ENCODE data around the gene MUC13.
"Not testable (repeated sequence)": the region's sequence is repeated elsewhere in the genome, so short reads cannot be mapped to it uniquely, and the experiment has no call there.

Gene MUC13

DNA sequence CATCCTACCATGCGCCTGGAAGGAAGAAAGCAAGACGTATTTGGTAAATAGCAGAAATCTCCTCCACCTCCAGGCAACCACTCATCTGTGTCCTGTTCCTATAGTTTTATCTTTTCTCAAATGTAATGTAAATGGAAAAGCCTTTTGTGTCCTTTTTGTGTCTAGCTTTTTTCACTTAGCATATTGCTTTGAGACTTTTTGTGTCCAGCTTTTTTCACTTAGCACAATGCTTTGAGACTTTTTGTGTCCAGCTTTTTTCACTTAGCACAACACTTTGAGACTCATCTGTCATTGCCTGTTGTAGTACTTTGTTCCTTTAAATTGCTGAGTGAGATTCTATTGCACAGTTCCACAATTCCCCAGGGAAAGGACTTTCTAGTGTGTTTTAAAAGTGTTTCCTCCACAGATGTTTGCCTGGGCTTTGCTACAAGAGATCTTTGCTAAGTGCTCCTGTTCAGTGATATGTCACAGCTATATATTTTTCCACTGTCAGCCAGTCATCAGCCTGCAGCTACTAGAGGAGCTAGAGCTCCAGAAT is 27.9 kb upstream of the MUC13 start:
- no peak overlapping the region for H3K4me3 ChIP-seq (ENCODE audit: low read depth, low read length)
- no peaks in the 10 kb centered on the region for H3K4me1 ChIP-seq
- no peak overlapping the region for H3K27ac ChIP-seq
- no peaks in the 10 kb centered on the region for H3K9me3 ChIP-seq (ENCODE audit: control insufficient read depth, low read length)
- H3K9ac ChIP-seq: no peak overlapping the region
- H3K36me3 ChIP-seq (ENCODE audit: control insufficient read depth, insufficient read depth, low read length): no peaks in the 10 kb centered on the region
- no peaks in the 10 kb centered on the region for H3K27me3 ChIP-seq (ENCODE audit: control insufficient read depth, insufficient read depth, low read length)
- no peak overlapping the region for H3K4me2 ChIP-seq (ENCODE audit: low read length)
- H3K79me2 ChIP-seq: no peaks in the 10 kb centered on the region
- no peak overlapping the region for H2AFZ ChIP-seq
- TF ChIP-seq, protein P1, sequence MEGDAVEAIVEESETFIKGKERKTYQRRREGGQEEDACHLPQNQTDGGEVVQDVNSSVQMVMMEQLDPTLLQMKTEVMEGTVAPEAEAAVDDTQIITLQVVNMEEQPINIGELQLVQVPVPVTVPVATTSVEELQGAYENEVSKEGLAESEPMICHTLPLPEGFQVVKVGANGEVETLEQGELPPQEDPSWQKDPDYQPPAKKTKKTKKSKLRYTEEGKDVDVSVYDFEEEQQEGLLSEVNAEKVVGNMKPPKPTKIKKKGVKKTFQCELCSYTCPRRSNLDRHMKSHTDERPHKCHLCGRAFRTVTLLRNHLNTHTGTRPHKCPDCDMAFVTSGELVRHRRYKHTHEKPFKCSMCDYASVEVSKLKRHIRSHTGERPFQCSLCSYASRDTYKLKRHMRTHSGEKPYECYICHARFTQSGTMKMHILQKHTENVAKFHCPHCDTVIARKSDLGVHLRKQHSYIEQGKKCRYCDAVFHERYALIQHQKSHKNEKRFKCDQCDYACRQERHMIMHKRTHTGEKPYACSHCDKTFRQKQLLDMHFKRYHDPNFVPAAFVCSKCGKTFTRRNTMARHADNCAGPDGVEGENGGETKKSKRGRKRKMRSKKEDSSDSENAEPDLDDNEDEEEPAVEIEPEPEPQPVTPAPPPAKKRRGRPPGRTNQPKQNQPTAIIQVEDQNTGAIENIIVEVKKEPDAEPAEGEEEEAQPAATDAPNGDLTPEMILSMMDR (IDR thresholded peaks at IDR 0.05): no peak

DNA sequence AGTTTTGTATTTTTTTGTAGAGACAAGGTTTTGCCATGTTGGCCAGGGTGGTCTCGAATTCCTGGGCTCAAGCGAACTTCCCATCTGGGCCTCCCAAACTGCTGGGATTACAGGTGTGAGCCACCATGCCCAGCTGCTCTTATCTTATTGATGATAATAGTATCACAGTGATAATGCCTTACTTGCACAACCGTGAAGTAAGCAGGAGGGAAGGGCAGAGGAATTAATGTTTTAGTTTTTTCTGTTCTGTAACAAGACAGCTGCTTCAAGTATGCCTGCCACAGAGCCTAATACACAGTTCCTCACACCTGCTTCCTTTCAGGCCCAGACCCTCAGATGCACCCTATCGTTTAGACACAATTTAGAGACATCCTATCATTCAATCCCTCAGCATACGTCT is 26.1 kb upstream of the MUC13 start:
- Histone ChIP-seq H3K4me1 (no peaks in the 10 kb centered on the region), H3K9me3 (ENCODE audit: control insufficient read depth, low read length) (no peaks in the 10 kb centered on the region), H3K9ac (no peak overlapping the region), H3K27ac (no peak overlapping the region), H2AFZ (peak overlapping the region; percentile 6), H3K36me3 (ENCODE audit: control insufficient read depth, insufficient read depth, low read length) (no peaks in the 10 kb centered on the region), H3K27me3 (ENCODE audit: control insufficient read depth, insufficient read depth, low read length) (no peaks in the 10 kb centered on the region), H3K79me2 (no peaks in the 10 kb centered on the region), H3K4me3 (ENCODE audit: low read depth, low read length) (no peak overlapping the region), H3K4me2 (ENCODE audit: low read length) (no peak overlapping the region)
- TF ChIP-seq, protein P1 (IDR thresholded peaks at IDR 0.05): no peak

DNA sequence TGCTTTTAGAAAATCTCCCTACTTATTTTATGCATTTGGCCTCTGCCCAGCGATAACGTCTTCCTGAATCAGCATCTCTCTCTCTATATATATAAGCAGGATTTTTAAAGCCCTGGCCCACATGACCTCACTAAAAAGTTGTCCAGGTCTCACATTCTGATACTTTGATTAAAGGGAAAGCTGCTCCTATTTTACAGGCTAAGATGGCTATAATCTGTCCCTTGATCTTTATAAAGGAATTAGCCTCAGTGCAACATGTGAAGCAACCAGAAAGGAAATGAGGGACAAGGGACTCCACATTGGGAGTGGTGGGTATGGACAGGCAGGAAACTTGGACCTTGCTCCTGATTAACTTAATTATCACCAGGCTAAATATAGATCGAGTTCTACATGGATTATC is 25.6 kb upstream of the MUC13 start:
- Histone ChIP-seq H3K27me3 (ENCODE audit: control insufficient read depth, insufficient read depth, low read length) (no peaks in the 10 kb centered on the region), H3K36me3 (ENCODE audit: control insufficient read depth, insufficient read depth, low read length) (no peaks in the 10 kb centered on the region), H3K9me3 (ENCODE audit: control insufficient read depth, low read length) (no peaks in the 10 kb centered on the region), H2AFZ (no peak overlapping the region), H3K27ac (no peak overlapping the region), H3K79me2 (no peaks in the 10 kb centered on the region), H3K4me3 (ENCODE audit: low read depth, low read length) (no peak overlapping the region), H3K4me1 (no peaks in the 10 kb centered on the region), H3K4me2 (ENCODE audit: low read length) (no peak overlapping the region), H3K9ac (no peak overlapping the region)
- TF ChIP-seq, protein P1 (IDR thresholded peaks at IDR 0.05): no peak

DNA sequence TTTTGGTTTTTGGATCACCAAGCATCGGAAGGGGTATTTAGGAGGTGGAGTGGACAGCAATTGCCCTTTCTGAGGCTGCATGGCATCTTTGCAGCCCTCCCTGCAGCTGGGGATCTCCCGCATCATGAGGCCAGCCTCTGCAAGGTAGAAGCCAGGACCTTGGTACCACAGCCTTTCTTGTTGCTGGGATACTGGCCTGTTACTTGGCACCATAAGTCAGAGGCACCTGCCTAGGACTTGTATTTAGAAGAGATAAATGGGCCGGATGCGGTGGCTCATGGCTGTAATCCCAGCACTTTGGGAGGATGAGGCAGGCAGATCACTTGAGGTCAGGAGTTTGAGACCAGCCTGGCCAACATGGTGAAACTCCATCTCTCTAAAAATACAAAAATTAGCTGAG is 23.4 kb upstream of the MUC13 start:
- H3K27ac ChIP-seq; H2AFZ ChIP-seq; H3K9ac ChIP-seq; H3K4me3 ChIP-seq (ENCODE audit: low read depth, low read length); H3K36me3 ChIP-seq (ENCODE audit: control insufficient read depth, insufficient read depth, low read length); H3K4me1 ChIP-seq; H3K9me3 ChIP-seq (ENCODE audit: control insufficient read depth, low read length); H3K27me3 ChIP-seq (ENCODE audit: control insufficient read depth, insufficient read depth, low read length); H3K4me2 ChIP-seq (ENCODE audit: low read length); H3K79me2 ChIP-seq: not testable (repeated sequence)

DNA sequence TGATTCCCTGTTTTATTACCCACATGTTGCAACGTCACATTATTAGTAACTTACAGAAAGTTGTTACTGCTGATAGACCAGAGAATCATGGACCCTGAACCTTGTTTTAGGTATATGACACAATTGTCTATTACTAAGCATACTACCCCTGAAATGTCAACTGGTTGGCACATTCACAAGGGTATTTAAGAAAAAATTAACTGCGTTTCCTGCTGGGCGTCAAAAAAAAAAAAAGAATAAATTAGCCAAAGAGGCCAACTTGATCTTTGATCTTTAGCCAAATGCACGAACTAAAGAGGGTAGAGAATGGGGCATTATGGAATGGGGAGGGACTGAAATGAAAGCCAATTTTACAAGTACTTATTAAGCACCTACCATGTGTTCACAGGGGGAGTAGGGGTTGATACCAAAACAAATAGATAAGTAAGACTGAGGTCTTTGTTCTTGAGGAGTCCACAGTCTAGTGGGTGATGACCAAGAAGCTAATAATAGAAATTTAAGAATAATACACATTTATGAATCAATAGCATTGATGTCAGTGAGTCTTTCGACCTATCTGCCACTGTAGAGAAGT is 17.8 kb upstream of the MUC13 start:
- Histone ChIP-seq H3K36me3 (ENCODE audit: control insufficient read depth, insufficient read depth, low read length) (no peaks in the 10 kb centered on the region), H3K27ac (no peak overlapping the region), H3K4me1 (no peaks in the 10 kb centered on the region), H3K4me2 (ENCODE audit: low read length) (no peak overlapping the region), H3K4me3 (ENCODE audit: low read depth, low read length) (no peak overlapping the region), H3K27me3 (ENCODE audit: control insufficient read depth, insufficient read depth, low read length) (no peaks in the 10 kb centered on the region), H3K79me2 (no peaks in the 10 kb centered on the region), H2AFZ (no peak overlapping the region), H3K9me3 (ENCODE audit: control insufficient read depth, low read length) (no peaks in the 10 kb centered on the region), H3K9ac (no peak overlapping the region)
- TF ChIP-seq, protein P1 (IDR thresholded peaks at IDR 0.05): no peak
